ENCODE measurements around the gene FBXL15. TPM values are rescaled to one million over a fixed set of nuclear protein-coding genes. Genes with fewer than 3 reads are reported as not detected.

FBXL15 gene
- total and polyA plus RNA-seq, 9 of the 15 experiments (the other 6 are each of a cell fraction or from before 2014, with no cell fraction given), result 0.08 to 25.9 (median 3.5) TPM

- Histone ChIP-seq H3K9ac (ENCODE audit: insufficient read depth in 1 of 2, low read depth in 2 of 2, low read length in 2 of 2) (no peak overlapping the region), H3K36me3 (ENCODE audit: control insufficient read depth, insufficient read depth, low read length) (peaks cover 17% of the 10 kb centered on the region; the same call in 2 of the 3 replicates), H3K9me1 (ENCODE audit: control insufficient read depth, insufficient read depth, low read length) (no peaks in the 10 kb centered on the region), H3K79me2 (ENCODE audit: control insufficient read depth, insufficient read depth, low read length) (peaks cover 25% of the 10 kb centered on the region), H2AFZ (ENCODE audit: low read depth, low read length) (no peak overlapping the region), H4K20me1 (replicated peaks; ENCODE audit: control insufficient read depth, insufficient read depth, low read length) (no peaks in the 10 kb centered on the region), H3K4me1 (replicated peaks in 1 of 2; ENCODE audit: control insufficient read depth in 2 of 2, insufficient read depth in 2 of 2, low read length in 2 of 2) (peaks cover 11 to 43% of the 10 kb centered on the region in 2 experiments; a peak in 4 of 5 replicates), H3K9me3 (replicated peaks; ENCODE audit: control insufficient read depth, insufficient read depth, low read depth, low read length) (no peaks in the 10 kb centered on the region), H3K27ac (ENCODE audit: extremely low read depth, low read depth, low read length) (no peak overlapping the region), H3K4me3 (no peak overlapping the region), H3K27me3 (ENCODE audit: control insufficient read depth in 2 of 2, insufficient read depth in 2 of 2, low read length in 2 of 2) (no peaks in the 10 kb centered on the region), H3K4me2 (ENCODE audit: insufficient read depth, low read length) (no peak overlapping the region)
- CTCF ChIA-PET (ENCODE audit: low intra/inter-chr PET ratio), result no interaction called here
- in situ Hi-C loops (cut with MboI), result no loop called here
- POLR2A ChIA-PET, result interaction anchor here (0.6 to 5.3 kb wide), 6 partner anchors 8 to 55 kb away, joined by 3 to 34 read pairs (median 4); partner anchors contain the start of gene CUEDC2
- DNase-seq (ENCODE audit: extremely low read depth in 1 of 4, low spot score in 3 of 4) (no peak), ATAC-seq (no peak), FAIRE-seq (no peak)
- WGBS (ENCODE audit: insufficient coverage, low coverage, missing lambda C conversion rate), result 89% methylated on average over 6 of the region's 9 CpGs
- no TSS peak for BruUV-seq (replicated peaks)
- no peak for TF ChIP-seq ZNF184 (CRISPR knock-in tag; IDR thresholded peaks at IDR 0.05)
- no peak for TF ChIP-seq DPF2 (IDR thresholded peaks at IDR 0.05)
- TF ChIP-seq ZNF707 (CRISPR knock-in tag; conservative IDR thresholded peaks at IDR 0.05), result no peak
- TF ChIP-seq NKRF (IDR thresholded peaks at IDR 0.05; ENCODE audit: borderline replicate concordance), result no peak
- no peak for TF ChIP-seq IRF1 (CRISPR knock-in tag; IDR thresholded peaks at IDR 0.05; ENCODE audit: borderline replicate concordance)
- no peak for TF ChIP-seq E2F6 (IDR thresholded peaks at IDR 0.05; ENCODE audit: borderline replicate concordance in 1 of 2, extremely low read depth in 1 of 2, insufficient read depth in 1 of 2, insufficient read length in 1 of 2, low read depth in 1 of 2, low read length in 1 of 2, poor library complexity in 1 of 2, severe bottlenecking in 1 of 2)
- 0 out of 2 replicates have a peak, but pooled peaks have one; percentile 17 for TF ChIP-seq POLR2G (IDR thresholded peaks at IDR 0.05; ENCODE audit: low read depth, low read length)
- no peak for TF ChIP-seq SMARCC2 (IDR thresholded peaks at IDR 0.05; ENCODE audit: low read depth)
- intact Hi-C loops (cut with micrococcal nuclease), result loop anchor here (5.0 kb wide), 1 partner anchor 38 kb away; no protein-coding TSS in a partner anchor
Observed at GRCh38 chr10:102424145-102424544, 3.5 kb downstream of the FBXL15 start.
